Retinal pigment epithelial cell (primary cell): ENCODE data around the gene NLGN4Y.
"Not testable (repeated sequence)": the region's sequence is repeated elsewhere in the genome, so short reads cannot be mapped to it uniquely, and the experiment has no call there.

Experiments
- DNase-seq: peaks from one replicate; pipeline ENCODE4 v3.0.0-alpha.2; 2010; ENCODE audit warnings: low read depth
- H3K4me3 ChIP-seq: 2 replicates; pipeline ENCODE4 v1.5.1; 2011; ENCODE audit warnings: mild to moderate bottlenecking, low read length, control low read depth, moderate library complexity
- TF ChIP-seq, protein P1 (sequence below): conservative IDR thresholded peaks from 2 replicates; pipeline ENCODE4 v1.5.1; 2011; ENCODE audit warnings: low read depth, low read length, control low read depth, inconsistent platforms

NLGN4Y gene

DNA sequence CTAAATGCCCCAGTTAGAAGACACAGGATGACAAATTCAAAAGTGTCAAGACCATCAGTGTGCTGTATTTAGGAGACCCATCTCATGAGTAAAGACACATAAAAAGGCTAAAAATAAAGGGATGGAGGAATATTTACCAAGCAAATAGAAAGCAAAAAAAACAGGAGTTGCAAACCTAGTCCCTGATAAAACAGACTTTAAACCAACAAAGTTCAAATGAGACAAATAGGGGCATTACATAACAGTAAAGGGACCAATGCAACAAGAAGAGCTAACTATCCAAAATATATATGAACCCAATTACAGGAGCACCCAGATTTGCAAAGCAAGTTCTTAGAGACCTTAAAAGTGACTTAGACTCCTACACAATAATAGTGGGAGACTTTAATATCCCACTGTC is 336.1 kb downstream of the NLGN4Y start:
- H3K4me3 ChIP-seq: no peak overlapping the region
- no peak for DNase-seq
- TF ChIP-seq, protein P1, sequence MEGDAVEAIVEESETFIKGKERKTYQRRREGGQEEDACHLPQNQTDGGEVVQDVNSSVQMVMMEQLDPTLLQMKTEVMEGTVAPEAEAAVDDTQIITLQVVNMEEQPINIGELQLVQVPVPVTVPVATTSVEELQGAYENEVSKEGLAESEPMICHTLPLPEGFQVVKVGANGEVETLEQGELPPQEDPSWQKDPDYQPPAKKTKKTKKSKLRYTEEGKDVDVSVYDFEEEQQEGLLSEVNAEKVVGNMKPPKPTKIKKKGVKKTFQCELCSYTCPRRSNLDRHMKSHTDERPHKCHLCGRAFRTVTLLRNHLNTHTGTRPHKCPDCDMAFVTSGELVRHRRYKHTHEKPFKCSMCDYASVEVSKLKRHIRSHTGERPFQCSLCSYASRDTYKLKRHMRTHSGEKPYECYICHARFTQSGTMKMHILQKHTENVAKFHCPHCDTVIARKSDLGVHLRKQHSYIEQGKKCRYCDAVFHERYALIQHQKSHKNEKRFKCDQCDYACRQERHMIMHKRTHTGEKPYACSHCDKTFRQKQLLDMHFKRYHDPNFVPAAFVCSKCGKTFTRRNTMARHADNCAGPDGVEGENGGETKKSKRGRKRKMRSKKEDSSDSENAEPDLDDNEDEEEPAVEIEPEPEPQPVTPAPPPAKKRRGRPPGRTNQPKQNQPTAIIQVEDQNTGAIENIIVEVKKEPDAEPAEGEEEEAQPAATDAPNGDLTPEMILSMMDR: no peak

DNA sequence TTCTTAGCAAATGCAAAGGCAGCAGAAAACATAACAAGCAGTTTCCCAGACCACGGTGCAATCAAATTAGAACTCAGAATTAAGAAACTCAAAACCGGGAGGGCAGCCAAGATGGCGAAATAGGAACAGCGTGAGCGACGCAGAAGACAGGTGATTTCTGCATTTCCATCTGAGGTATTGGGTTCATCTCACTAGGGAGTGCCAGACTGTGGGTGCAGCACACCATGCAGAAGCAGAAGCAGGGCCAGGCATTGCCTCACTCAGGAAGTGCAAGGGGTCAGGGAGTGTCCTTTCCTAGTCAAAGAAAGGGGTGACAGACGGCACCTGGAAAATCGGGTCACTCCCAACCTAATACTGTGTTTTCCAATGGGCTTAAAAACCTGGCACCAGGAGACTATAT is 336.7 kb downstream of the NLGN4Y start:
- H3K4me3 ChIP-seq, DNase-seq: not testable (repeated sequence)

DNA sequence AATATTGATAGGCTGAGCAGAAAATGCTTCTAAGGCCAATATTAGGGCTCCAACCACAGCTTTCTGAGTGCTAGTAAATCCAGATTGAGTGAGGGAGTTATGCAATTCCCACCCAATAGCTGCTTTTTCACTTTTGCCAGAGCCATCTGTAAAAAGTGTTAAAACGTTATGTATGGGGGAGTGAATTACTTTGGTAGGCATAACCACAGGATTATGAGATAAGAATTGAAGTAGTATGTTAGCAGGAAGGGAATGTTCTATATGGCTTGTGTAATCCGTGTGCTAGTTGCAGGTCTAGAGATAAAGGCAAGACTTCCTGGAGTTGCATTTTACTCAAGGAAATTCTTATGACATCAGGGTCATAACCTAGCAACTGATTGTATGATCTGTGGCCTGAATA is 347.6 kb downstream of the NLGN4Y start:
- H3K4me3 ChIP-seq: no peak overlapping the region
- no peak for DNase-seq
- TF ChIP-seq, protein P1: no peak
